GM12892 (cell line): ENCODE measurements around the gene ZFAND2A.

Source experiments
- POLR2A ChIP-seq: IDR thresholded peaks from 2 replicates; pipeline ENCODE4 v1.6.1; 2011; ENCODE audit warnings: low read depth, low read length, control low read depth
- POLR2AphosphoS5 ChIP-seq: IDR thresholded peaks from 2 replicates; pipeline ENCODE4 v1.6.1; 2011; ENCODE audit warnings: low read depth, low read length, control low read depth
- TAF1 ChIP-seq: IDR thresholded peaks from 2 replicates; pipeline ENCODE4 v1.6.1; 2011; ENCODE audit warnings: low read depth, mild to moderate bottlenecking, control low read depth, low read length, borderline replicate concordance

DNA sequence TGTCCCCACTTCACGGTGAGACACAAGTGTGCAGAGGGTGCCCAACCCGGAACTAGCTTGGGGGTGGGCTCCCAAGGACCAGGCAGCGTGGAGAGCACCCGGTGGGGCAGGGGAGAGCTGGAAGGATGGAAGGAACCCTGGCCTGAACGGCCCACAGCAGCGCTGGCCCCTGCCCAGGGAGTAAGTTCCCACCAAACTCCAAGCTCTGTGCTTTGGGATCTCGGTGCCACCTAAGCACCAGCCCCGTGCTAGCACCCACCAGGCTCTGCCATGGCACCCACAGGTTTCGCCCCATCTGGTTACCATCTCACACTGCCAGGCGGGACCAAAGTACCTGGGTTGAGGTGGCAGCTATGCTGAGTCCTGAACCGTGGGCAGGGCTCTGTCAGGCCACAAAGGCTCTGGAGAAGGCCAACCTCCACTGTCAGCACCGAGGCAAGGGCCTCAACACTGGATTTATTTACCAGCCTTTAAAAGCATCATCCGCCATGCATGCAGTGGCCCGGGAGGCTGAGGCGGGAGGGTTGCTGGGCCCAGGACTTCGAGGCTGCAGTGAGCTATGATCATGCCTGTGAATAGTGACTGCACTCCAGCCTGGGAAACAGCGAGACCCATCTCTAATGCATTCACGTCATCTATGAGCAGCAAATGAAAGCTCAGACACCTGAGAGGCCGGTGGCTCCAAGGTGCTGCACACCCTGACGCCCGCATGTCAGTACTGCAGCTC lies 56.0 kb downstream of the ZFAND2A start:
- TF ChIP-seq POLR2AphosphoS5 = no peak
- no peak for TF ChIP-seq TAF1
- TF ChIP-seq POLR2A = no peak
